Measurements from ENCODE around the gene ARID4B.

DNA sequence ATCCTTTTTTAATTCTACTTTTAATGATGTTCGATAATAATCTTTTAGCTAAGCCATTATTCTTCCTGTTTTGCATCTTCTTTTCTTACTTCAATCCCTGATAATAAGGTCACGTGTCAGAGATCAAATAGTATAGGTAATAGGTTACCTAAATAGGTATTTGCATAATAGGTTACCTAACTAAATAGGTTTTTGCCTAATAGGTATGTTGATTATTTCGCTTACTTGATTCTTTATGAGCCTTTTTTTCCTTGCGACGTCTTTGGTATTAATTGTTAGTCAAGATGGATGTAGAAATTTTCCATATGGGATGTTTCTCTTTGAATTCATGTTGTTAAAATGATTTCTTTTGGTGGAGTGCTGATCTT is 2.9 kb upstream of the ARID4B start:
- TF ChIP-seq POLR2A (IDR thresholded peaks at IDR 0.05) = no peak
- TF ChIP-seq, protein P1, sequence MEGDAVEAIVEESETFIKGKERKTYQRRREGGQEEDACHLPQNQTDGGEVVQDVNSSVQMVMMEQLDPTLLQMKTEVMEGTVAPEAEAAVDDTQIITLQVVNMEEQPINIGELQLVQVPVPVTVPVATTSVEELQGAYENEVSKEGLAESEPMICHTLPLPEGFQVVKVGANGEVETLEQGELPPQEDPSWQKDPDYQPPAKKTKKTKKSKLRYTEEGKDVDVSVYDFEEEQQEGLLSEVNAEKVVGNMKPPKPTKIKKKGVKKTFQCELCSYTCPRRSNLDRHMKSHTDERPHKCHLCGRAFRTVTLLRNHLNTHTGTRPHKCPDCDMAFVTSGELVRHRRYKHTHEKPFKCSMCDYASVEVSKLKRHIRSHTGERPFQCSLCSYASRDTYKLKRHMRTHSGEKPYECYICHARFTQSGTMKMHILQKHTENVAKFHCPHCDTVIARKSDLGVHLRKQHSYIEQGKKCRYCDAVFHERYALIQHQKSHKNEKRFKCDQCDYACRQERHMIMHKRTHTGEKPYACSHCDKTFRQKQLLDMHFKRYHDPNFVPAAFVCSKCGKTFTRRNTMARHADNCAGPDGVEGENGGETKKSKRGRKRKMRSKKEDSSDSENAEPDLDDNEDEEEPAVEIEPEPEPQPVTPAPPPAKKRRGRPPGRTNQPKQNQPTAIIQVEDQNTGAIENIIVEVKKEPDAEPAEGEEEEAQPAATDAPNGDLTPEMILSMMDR (IDR thresholded peaks at IDR 0.05) = no peak
- no peak for TF ChIP-seq EP300 (IDR thresholded peaks at IDR 0.05)
